Kidney (tissue), 14 donors: Measurements from ENCODE around the gene UNC13C. TPM values are rescaled to one million over a fixed set of nuclear protein-coding genes. Genes with fewer than 3 reads are reported as not detected.

ENCODE experiments used
- DNase-seq, 5 donors: peaks; one replicate each; pipeline ENCODE4 v3.0.0-alpha.2; 2013 to 2020
- FAIRE-seq: peaks from 2 replicates; lab custom pipeline; 2012; peaks lifted over from hg19 to GRCh38; lab: Jason Lieb, UNC
- H3K27ac ChIP-seq, 2 donors: one replicate each; pipeline ENCODE4 v1.7.0; 2013; ENCODE audit warnings: low read depth in 2 of 2, low read length in 2 of 2, inconsistent platforms in 1 of 2
- H3K27me3 ChIP-seq: one replicate; pipeline ENCODE4 v1.7.1; 2013; ENCODE audit warnings: low read length, inconsistent platforms; ENCODE audit not compliant: control insufficient read depth, insufficient read depth
- H3K36me3 ChIP-seq, 3 donors: one replicate each; pipeline versions ENCODE4 v1.7.0 to v1.7.1; 2013; ENCODE audit warnings: low read length in 3 of 3, control low read depth in 1 of 3, inconsistent platforms in 1 of 3; ENCODE audit not compliant: insufficient read depth in 3 of 3, control insufficient read depth in 2 of 3
- H3K4me1 ChIP-seq, 3 donors: one replicate each; pipeline versions ENCODE4 v1.7.0 to v1.7.1; 2013; ENCODE audit warnings: low read length in 3 of 3, inconsistent platforms in 1 of 3, low read depth in 1 of 3; ENCODE audit not compliant: control insufficient read depth in 2 of 3, insufficient read depth in 2 of 3
- H3K4me3 ChIP-seq, 3 donors: one replicate each; pipeline versions ENCODE4 v1.7.0 to v1.8.1; 2013; ENCODE audit warnings: low read length in 3 of 3, control low read depth in 1 of 3, inconsistent platforms in 1 of 3
- H3K9ac ChIP-seq, 3 donors: one replicate each; pipeline versions ENCODE4 v1.7.0 to v1.7.1; 2013; ENCODE audit warnings: low read length in 3 of 3, control low read depth in 1 of 3, inconsistent platforms in 1 of 3
- H3K9me3 ChIP-seq, 3 donors: one replicate each; pipeline versions ENCODE4 v1.7.0 to v1.7.1; 2013; ENCODE audit warnings: low read length in 3 of 3, control low read depth in 1 of 3, inconsistent platforms in 1 of 3; ENCODE audit not compliant: control insufficient read depth in 2 of 3, insufficient read depth in 1 of 3
- intact Hi-C: fragments of 100-400 bp; cut with DNase I; formaldehyde crosslinking; loops from one replicate; pipeline ENCODE4 v1.11.1; 2022
- polyA plus RNA-seq: library from polyadenylated mRNA; stranded (reverse); fragments of 350-450 nt; fragmentation: Illumina TruSeq; extraction: RNeasy Lipid Tissue Mini Kit (QIAGEN cat#74804); gene quantifications from one replicate; pipeline ENCODE4 v1.2.3, GENCODE V29; 2014; ENCODE audit warnings: low read depth, low replicate concordance; ENCODE audit not compliant: insufficient read depth
- total RNA-seq: library from RNA; stranded (reverse); fragmentation: NEBNext Ultra II Directional; extraction: Animal tissue kit (Norgen Biotek cat#: 25700); gene quantifications from one replicate; pipeline ENCODE4 v1.2.1, GENCODE V29; 2021
- TF ChIP-seq, protein P1 (sequence below): IDR thresholded peaks from 3 replicates; pipeline ENCODE4 v1.5.1; 2012; ENCODE audit warnings: mild to moderate bottlenecking, moderate library complexity, borderline replicate concordance; ENCODE audit not compliant: insufficient read depth; ENCODE audit errors: extremely low read depth
- donor health status: control.
- donor health status: control.
- donor health status: control.
- donor health status: control.
- donor health status: control.
- donor health status: DM: yes; HTN: yes; CAD: no.
- donor health status: Normal renal cell carcinoma (clear cell type).

The UNC13C gene
- total and polyA plus RNA-seq, 2 donors from 2014 or later: 0.19 to 0.45 TPM

DNA sequence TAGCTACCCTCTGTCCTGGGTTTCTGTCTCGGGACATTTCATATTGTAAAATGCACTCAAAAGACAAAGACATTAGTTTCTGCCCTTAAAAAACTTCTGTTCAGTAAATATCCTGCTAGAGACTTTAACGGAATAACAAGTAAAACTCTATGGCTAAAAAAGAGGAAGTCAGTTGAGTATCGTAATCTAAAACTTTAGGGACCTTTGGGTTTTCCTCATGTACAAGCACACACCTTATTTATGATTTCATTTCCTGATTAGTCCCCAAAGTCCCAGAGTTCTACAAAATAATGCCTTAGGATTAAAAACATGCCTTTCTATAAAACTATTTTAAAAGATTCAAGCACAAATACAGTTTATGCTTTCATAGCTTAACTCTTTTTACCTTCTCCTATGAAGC, 585.9 kb downstream of the UNC13C start:
- no peaks in the 10 kb centered on the region for H3K27me3 ChIP-seq
- no peaks in the 10 kb centered on the region for H3K4me1 ChIP-seq
- no peak overlapping the region for H3K4me3 ChIP-seq
- FAIRE-seq: no peak
- intact Hi-C loops: no loop called here
- DNase-seq: no peak
- TF ChIP-seq, protein P1, sequence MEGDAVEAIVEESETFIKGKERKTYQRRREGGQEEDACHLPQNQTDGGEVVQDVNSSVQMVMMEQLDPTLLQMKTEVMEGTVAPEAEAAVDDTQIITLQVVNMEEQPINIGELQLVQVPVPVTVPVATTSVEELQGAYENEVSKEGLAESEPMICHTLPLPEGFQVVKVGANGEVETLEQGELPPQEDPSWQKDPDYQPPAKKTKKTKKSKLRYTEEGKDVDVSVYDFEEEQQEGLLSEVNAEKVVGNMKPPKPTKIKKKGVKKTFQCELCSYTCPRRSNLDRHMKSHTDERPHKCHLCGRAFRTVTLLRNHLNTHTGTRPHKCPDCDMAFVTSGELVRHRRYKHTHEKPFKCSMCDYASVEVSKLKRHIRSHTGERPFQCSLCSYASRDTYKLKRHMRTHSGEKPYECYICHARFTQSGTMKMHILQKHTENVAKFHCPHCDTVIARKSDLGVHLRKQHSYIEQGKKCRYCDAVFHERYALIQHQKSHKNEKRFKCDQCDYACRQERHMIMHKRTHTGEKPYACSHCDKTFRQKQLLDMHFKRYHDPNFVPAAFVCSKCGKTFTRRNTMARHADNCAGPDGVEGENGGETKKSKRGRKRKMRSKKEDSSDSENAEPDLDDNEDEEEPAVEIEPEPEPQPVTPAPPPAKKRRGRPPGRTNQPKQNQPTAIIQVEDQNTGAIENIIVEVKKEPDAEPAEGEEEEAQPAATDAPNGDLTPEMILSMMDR: no peak
- H3K27ac ChIP-seq: no peak overlapping the region
- H3K9ac ChIP-seq: no peak overlapping the region
- no peaks in the 10 kb centered on the region for H3K36me3 ChIP-seq
- no peaks in the 10 kb centered on the region for H3K9me3 ChIP-seq

DNA sequence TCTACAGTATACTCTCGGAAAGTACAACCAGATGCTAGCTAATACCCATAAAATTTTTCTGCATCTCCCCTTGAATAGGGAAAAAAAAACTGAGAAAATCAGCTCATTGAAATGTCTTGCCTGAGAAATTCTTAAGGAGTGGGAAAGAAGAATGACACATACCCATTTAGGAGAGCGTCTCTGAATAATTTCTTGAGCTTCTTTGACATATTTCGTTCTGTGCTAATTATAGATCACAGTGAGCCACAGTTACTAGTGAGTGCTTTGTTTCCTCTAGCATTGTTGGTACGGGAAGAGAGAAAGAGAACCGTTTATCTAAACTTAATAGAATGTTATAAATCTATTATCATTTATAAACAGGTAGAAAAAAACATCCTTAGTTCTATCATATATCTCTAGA, 588.4 kb downstream of the UNC13C start:
- Histone ChIP-seq H3K9me3 (no peaks in the 10 kb centered on the region), H3K4me1 (no peaks in the 10 kb centered on the region), H3K4me3 (no peak overlapping the region), H3K27ac (no peak overlapping the region), H3K27me3 (no peaks in the 10 kb centered on the region), H3K9ac (no peak overlapping the region), H3K36me3 (no peaks in the 10 kb centered on the region)
- intact Hi-C loops: no loop called here
- FAIRE-seq: no peak
- no peak for DNase-seq
- TF ChIP-seq, protein P1: no peak

DNA sequence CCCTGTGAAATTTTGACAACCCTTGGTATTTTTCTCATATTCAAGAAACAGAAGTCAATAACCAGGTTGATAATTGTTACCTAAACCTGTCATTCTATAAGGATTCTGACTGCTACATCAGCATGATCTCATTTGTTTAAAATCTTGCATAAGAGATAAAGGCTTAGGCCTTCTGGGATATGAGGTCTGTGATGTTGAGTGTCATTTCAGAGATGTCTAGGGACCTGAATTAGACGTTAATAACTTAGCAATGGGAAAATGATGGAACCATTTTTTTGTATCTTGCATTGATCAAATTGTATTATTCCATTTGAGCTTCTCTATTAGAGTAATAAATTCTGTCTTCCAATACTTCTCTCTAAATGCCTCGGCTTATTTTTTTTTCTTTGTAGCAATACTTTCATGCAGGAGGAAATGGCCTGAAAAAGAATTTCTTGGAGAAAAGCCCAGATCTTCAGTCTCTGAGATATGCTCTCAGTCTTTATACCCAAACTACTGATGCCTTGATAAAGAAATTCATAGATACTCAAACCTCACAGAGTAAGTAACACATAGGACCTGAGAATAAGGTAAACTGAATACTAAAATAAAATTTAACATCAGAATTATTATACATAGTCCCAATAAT, 589.3 kb downstream of the UNC13C start:
- Histone ChIP-seq H3K4me1 (no peaks in the 10 kb centered on the region), H3K9me3 (no peaks in the 10 kb centered on the region), H3K36me3 (no peaks in the 10 kb centered on the region), H3K27ac (no peak overlapping the region), H3K4me3 (no peak overlapping the region), H3K9ac (no peak overlapping the region), H3K27me3 (no peaks in the 10 kb centered on the region)
- no peak for DNase-seq
- no peak for FAIRE-seq
- TF ChIP-seq, protein P1: no peak
- intact Hi-C loops: no loop called here

DNA sequence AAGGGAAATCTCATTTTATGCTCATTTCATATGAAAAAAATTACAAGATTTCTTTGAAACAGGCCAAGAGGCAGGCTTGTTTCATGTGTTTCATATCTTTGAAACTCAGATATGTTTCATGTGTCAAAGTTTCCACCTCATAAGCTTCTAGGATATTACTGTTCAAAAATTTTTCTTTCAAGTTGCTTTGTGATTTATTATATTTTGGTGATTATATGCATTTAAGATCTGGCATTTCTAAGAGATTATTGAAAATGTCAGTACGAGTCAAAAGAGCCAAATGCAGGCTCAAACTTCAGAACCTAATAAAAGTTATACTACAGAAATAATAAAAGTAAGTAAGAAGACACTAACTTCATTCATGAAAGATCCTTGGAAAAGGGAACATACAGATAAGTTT, 590.1 kb downstream of the UNC13C start:
- Histone ChIP-seq H3K27ac (no peak overlapping the region), H3K9ac (no peak overlapping the region), H3K27me3 (no peaks in the 10 kb centered on the region), H3K4me3 (no peak overlapping the region), H3K36me3 (no peaks in the 10 kb centered on the region), H3K9me3 (no peaks in the 10 kb centered on the region), H3K4me1 (no peaks in the 10 kb centered on the region)
- FAIRE-seq (no peak), DNase-seq (no peak)
- intact Hi-C loops: no loop called here
- TF ChIP-seq, protein P1: no peak
